Left ventricle myocardium inferior (tissue), 1 donor: ENCODE data around the gene ATP13A1. TPM values are rescaled to one million over a fixed set of nuclear protein-coding genes. Genes with fewer than 3 reads are reported as not detected.

Experiments used
- DNase-seq: peaks from one replicate; pipeline ENCODE4 v3.0.0-alpha.2; 2020
- H3K27ac ChIP-seq: fragments of 200-600 bp; replicated peaks from 2 replicates; pipeline ENCODE4 v1.8.0; 2021
- H3K27me3 ChIP-seq: fragments of 200-600 bp; 2 replicates; pipeline ENCODE4 v1.8.0; 2021; ENCODE audit warnings: low read depth
- H3K36me3 ChIP-seq: fragments of 200-600 bp; 2 replicates; pipeline ENCODE4 v1.8.0; 2021
- H3K4me1 ChIP-seq: fragments of 200-600 bp; 2 replicates; pipeline ENCODE4 v1.8.0; 2021
- H3K4me3 ChIP-seq: fragments of 200-600 bp; 2 replicates; pipeline ENCODE4 v1.8.0; 2021; ENCODE audit warnings: mild to moderate bottlenecking, moderate library complexity
- H3K9me3 ChIP-seq: fragments of 200-600 bp; replicated peaks from 2 replicates; pipeline ENCODE4 v1.8.0; 2021
- intact Hi-C: fragments of 100-400 bp; cut with micrococcal nuclease; formaldehyde crosslinking; loops from one replicate; pipeline ENCODE4 v1.11.0; 2022
- total RNA-seq: library from RNA; stranded (reverse); fragmentation: NEBNext Ultra II Directional; extraction: Animal tissue kit (Norgen Biotek cat#: 25700); gene quantifications from one replicate; pipeline ENCODE4 v1.2.1, GENCODE V29; 2021
- TF ChIP-seq, protein P1 (sequence below): fragments of 200-600 bp; IDR thresholded peaks from 2 replicates; pipeline ENCODE4 v1.8.0; 2021; ENCODE audit warnings: antibody characterized with exemption, mild to moderate bottlenecking, borderline replicate concordance
- donor health status: DM: no; HTN: yes; CAD: no; lungs with severe emphysema.

Gene ATP13A1
- total RNA-seq, 1 donor from 2014 or later: 16.5 TPM

DNA sequence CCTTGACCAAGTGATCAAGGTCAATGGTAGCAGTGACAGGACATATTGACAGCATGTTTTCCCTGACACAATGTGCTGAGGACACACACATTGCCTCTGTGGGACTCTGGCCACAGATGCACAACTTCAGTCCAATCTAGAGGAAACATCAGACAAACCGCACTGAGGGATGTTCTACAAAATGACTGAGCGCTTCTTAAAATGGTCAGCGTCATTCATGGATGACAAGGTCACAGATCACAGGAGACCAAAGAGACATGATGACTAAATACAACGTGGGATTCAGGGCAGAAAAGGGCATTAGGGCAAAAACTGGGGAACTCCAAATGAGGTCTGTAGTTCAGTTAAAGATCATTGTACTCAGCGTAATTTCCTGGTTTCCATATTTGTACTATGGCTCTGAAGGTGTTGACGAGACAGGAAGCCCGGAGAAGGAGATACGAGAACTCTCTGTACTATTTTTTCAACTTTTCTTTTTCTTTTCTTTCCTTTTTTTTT, 65.6 kb downstream of the ATP13A1 start:
- H3K27ac ChIP-seq: no peak overlapping the region
- intact Hi-C loops: no loop called here
- no peaks in the 10 kb centered on the region for H3K4me1 ChIP-seq

More for the DNA sequence above, 65.6 kb downstream of the ATP13A1 start:
- Histone ChIP-seq H3K4me3 (no peak overlapping the region), H3K36me3 (no peaks in the 10 kb centered on the region), H3K9me3 (no peaks in the 10 kb centered on the region), H3K27me3 (peaks cover 6% of the 10 kb centered on the region)
- TF ChIP-seq, protein P1, sequence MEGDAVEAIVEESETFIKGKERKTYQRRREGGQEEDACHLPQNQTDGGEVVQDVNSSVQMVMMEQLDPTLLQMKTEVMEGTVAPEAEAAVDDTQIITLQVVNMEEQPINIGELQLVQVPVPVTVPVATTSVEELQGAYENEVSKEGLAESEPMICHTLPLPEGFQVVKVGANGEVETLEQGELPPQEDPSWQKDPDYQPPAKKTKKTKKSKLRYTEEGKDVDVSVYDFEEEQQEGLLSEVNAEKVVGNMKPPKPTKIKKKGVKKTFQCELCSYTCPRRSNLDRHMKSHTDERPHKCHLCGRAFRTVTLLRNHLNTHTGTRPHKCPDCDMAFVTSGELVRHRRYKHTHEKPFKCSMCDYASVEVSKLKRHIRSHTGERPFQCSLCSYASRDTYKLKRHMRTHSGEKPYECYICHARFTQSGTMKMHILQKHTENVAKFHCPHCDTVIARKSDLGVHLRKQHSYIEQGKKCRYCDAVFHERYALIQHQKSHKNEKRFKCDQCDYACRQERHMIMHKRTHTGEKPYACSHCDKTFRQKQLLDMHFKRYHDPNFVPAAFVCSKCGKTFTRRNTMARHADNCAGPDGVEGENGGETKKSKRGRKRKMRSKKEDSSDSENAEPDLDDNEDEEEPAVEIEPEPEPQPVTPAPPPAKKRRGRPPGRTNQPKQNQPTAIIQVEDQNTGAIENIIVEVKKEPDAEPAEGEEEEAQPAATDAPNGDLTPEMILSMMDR: no peak
- DNase-seq: no peak

Other genes starting within 250 kb of the ATP13A1 start
- 0.77 TPM for gene TSSK6, start 148.1 kb downstream of the ATP13A1 start, total RNA-seq
- 1,029 TPM for gene NDUFA13, start 147.5 kb downstream of the ATP13A1 start, total RNA-seq
- gene YJEFN3, start 134.8 kb downstream of the ATP13A1 start, total RNA-seq: 7.8 TPM
- gene CILP2, start 125.4 kb downstream of the ATP13A1 start, total RNA-seq: 0.08 TPM
- gene PBX4, start 45.0 kb downstream of the ATP13A1 start, total RNA-seq: not detected
- gene LPAR2, start 35.5 kb downstream of the ATP13A1 start, total RNA-seq: 0.88 TPM
- gene GMIP, start 20.0 kb downstream of the ATP13A1 start, total RNA-seq: 3.0 TPM
- 4.2 TPM for gene ZNF101, start 5.2 kb upstream of the ATP13A1 start, total RNA-seq
- 3.7 TPM for gene ZNF14, start 69.4 kb upstream of the ATP13A1 start, total RNA-seq
- gene ZNF506, start 158.1 kb upstream of the ATP13A1 start, total RNA-seq: 10.0 TPM
- 9.2 TPM for gene ZNF253, start 202.2 kb upstream of the ATP13A1 start, total RNA-seq
- gene ZNF93, start 237.3 kb upstream of the ATP13A1 start, total RNA-seq: 1.3 TPM